ENCODE results near the gene RAB44.
"Not testable (repeated sequence)": the region's sequence is repeated elsewhere in the genome, so short reads cannot be mapped to it uniquely, and the experiment has no call there.

Gene RAB44

GRCh38 chr6:36686668-36687513 lies 10.7 kb upstream of the RAB44 start:
- DNase-seq, result no peak

- DNase-seq, result no peak
These were observed 9.4 kb upstream of the RAB44 start for GRCh38 chr6:36688063-36688738.

DNA sequence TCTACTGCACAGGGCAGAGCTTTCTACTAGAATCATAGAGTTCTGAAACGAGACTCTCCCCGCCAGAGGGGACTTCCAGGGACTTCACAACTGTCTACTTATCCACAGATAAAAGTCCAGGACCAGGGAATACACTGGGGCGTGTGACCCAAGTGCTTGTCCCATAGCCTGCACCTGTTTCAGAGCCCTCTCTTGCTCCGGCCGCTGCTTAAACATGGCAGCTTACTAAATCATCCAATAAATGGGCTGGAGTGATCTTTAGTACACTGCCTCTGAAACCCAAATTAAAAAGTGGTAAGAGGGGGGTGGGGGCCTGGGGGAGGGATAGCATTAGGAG lies 8.9 kb upstream of the RAB44 start:
- DNase-seq, result no peak

- no peak for DNase-seq
These were observed 6.6 kb upstream of the RAB44 start for GRCh38 chr6:36691011-36691410.

DNA sequence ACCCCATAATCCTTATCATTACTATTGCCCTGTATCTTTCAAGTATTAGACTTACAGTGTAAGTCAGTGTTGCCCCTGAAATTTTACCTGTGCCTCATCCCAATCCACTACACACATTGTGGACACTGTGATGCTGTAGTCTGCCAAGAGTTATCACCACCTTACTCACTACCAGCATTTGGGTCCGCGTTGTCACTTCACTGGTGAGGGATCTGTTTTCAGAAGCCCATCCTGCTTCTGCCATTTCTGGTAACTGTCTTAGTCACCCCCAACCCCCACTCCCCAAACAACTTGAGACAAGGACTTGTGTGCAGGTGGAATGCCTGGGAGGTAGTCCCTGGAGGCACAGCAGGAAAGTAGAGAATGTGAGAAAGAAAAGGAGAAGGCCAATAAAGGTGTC lies 6.0 kb upstream of the RAB44 start:
- no peak for DNase-seq

DNA sequence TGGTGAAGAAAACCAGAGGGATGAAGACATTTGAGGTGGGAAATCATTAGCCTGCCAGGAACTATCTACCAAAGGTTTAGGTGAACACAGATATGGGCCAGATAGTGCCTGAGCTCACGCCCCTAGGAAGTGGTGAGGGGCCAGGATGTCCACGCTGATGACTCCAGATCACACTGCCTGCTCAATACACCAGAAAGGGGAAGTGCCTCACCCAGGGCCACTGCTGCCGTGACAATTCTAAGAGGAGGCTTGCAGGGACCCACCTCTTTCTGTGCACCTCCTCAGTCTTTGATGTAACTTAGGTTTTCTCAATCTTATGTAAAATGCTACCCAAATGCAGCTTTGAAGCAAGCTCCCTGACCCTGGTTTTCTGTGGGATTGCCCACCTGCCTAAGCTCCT lies 5.4 kb upstream of the RAB44 start:
- no peak for DNase-seq

DNA sequence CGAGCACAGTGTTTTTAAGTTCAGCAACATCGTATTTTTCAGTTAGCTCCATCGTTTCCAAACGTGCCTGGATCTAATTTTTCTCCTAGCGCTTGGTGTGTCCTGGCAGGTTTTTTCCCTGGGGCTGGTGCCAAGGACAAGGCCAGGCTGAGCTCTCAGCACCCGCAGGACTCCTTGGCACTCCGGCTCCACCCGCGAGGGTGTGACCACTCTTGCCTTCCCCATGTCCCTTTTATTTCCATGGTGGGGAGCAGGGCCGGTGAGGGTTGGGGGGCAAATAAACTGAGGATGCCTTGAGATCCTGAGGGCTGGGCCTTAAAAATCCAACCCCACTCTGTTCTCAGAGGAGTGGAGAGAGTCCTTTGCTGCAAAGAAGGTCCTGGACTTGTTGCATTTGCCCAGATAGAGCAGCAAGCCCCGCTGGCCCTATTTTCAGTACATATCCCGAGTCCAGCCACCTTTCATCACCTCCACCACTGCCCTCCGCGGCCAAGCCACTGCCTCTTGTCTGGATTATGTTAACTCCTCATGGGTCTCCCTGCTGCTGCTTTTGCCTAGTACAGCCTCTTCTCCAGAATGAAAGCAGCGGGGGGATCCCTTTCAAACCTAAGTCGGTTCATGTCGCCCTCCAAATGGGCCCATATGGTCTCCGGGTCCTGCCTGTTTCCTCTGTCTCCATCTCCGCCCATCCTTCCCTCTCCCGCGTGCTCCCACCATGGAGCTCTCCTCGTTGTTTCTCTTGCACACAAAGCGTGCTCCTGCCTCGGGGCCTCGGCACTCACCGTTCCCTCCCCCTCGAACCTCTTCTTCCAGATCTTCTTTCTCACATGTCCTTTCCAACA lies 4.5 kb upstream of the RAB44 start:
- DNase-seq, result no peak

DNA sequence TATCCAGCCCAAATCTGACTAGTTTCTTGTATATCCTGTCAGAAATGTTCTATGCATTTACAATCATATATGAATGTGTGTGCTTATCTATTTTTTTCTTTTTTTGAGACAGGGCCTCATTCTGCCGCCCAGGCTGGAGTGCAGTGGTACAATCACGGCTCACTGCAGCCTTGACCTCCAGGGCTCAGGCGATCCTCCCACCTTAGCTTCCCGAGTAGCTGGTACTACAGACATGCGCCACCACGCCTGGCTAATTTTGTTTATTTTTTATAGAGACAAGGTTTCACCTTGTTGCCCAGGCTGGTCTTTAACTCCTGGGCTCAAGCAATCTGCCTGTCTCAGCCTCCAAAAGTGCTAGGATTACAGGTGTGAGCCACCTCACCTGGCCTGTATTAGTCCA lies 3.0 kb upstream of the RAB44 start:
- DNase-seq, result no peak

- no peak for DNase-seq
These were observed 2.2 kb upstream of the RAB44 start for GRCh38 chr6:36695414-36695813.

- no peak for DNase-seq
These were observed 570 bp downstream of the RAB44 start for GRCh38 chr6:36698196-36698595.

GRCh38 chr6:36698871-36699271 lies 1.2 kb downstream of the RAB44 start:
- DNase-seq, result no peak

GRCh38 chr6:36699348-36699747 lies 1.7 kb downstream of the RAB44 start:
- no peak for DNase-seq

GRCh38 chr6:36700071-36700812 lies 2.6 kb downstream of the RAB44 start:
- DNase-seq, result no peak

DNA sequence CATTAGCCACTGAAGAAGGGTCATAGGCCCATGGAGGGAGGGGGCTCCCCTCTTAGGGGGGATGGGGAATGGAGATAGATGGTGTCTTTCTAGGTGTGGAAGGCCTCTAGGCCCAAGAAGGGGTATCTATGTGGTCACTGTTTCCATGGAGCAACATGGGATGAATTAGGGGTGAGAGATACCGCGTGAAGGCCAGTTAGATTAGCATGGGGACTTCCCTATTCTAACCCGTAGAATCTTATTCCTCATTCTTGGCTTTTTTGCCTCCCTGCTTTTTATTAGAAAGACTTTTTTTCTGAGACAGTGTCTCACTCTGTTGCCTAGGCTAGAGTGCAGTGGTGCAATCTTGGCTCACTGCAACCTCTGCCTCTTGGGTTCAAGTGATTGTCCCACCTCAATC lies 3.2 kb downstream of the RAB44 start:
- no peak for DNase-seq

GRCh38 chr6:36701401-36701991 lies 3.9 kb downstream of the RAB44 start:
- DNase-seq, result no peak

GRCh38 chr6:36702656-36703055 lies 5.0 kb downstream of the RAB44 start:
- DNase-seq, result no peak

DNA sequence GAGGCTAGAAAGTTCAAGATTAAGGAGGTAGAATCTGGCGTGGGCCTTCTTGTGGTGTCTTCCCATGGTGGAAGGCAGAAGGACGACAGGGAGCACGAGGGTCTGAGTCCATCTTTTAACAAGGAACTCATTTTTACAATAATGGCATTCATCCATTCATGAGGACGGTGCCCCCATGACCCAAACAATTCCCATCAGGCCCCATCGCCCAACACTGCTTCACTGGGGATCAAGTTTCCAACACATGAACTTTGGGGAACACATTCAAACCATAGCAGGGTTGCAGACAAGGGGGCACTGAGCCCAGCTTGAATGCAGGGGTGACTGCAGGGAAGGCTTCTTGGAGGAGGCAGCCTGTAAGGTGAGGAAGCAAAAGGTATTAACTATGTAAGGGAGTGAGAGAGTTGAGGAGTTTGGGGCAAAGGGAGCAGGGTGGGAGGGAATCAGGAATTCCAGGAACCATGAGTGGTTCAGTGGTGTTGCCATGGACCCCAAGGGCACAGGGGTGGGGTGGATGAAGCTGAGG lies 5.5 kb downstream of the RAB44 start:
- no peak for DNase-seq

GRCh38 chr6:36703982-36704381 lies 6.4 kb downstream of the RAB44 start:
- no peak for DNase-seq

GRCh38 chr6:36704961-36705577 lies 7.4 kb downstream of the RAB44 start:
- not testable (repeated sequence) for DNase-seq

- DNase-seq, result no peak
These were observed 8.7 kb downstream of the RAB44 start for GRCh38 chr6:36706339-36706738.

GRCh38 chr6:36712816-36713215 lies 15.2 kb downstream of the RAB44 start:
- DNase-seq, result no peak

- DNase-seq, result no peak
These were observed 16.2 kb downstream of the RAB44 start for GRCh38 chr6:36713846-36714245.

Data from activated CD4-positive, CD25-positive, alpha-beta regulatory T cell treated with anti-CD3 and anti-CD28 coated beads, Interleukin-2, amount 50 U/mL, for 72 hours (primary cell).